ENCODE data around the gene HSBP1L1. TPM values are rescaled to one million over a fixed set of nuclear protein-coding genes. Genes with fewer than 3 reads are reported as not detected.
"Not testable (repeated sequence)": the region's sequence is repeated elsewhere in the genome, so short reads cannot be mapped to it uniquely, and the experiment has no call there.

HSBP1L1 gene
- total and polyA plus RNA-seq, 7 experiments from 2014 or later: 13.7 to 44.9 (median 32.4) TPM

DNA sequence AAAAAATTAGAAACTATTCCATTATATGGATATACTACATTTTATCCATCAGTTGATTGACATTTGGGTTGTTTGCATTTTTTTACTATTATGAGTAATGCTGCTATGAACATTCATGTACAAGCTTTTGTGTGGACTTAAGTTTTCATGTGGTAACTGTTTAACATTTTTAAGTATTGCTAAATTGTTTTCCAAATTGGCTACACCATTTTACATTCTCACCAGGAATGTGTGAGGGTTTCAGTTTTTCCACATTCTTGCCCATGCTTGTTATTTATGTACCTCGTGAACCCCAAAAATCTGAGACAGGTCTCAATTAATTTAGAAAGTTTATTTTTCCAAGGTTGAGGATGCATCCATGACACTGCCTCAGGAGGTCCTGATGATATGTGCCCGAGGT is 27.1 kb downstream of the HSBP1L1 start:
- H3K4me3 Mint-ChIP-seq: no peak overlapping the region
- peaks cover 0 to 5% (median 0%) of the 10 kb centered on the region in 5 donors for H3K36me3 Mint-ChIP-seq
- intact Hi-C loops (cut with micrococcal nuclease): no loop called here
- peaks cover 0 to 5% (median 0%) of the 10 kb centered on the region in 3 experiments for H3K36me3 ChIP-seq (ENCODE audit: control insufficient read depth in 2 of 3, insufficient read depth in 3 of 3, low read length in 3 of 3)
- H3K27ac Mint-ChIP-seq: no peak overlapping the region
- H3K9me3 ChIP-seq (ENCODE audit: control insufficient read depth in 2 of 3, low read length in 3 of 3): no peaks in the 10 kb centered on the region
- H3K4me1 Mint-ChIP-seq: peaks cover 13 to 20% (median 16%) of the 10 kb centered on the region in 7 donors
- peaks cover 0 to 7% (median 0%) of the 10 kb centered on the region in 5 donors for H3K27me3 Mint-ChIP-seq
- H3K4me3 ChIP-seq (ENCODE audit: low read length): no peak overlapping the region
- no peaks in the 10 kb centered on the region for H3K27me3 ChIP-seq (ENCODE audit: control insufficient read depth in 2 of 2, insufficient read depth in 2 of 2, low read length in 2 of 2)
- ChIA-PET POLR2A (no interaction called here), CTCF (no interaction called here)
- peaks cover 0 to 1% (median 0%) of the 10 kb centered on the region in 11 donors for H3K9me3 Mint-ChIP-seq
- no peak for DNase-seq
- peaks cover 11 to 18% of the 10 kb centered on the region in 2 donors for H3K4me1 ChIP-seq (ENCODE audit: control insufficient read depth in 2 of 2, insufficient read depth in 2 of 2, low read length in 2 of 2)
- ATAC-seq: no peak
- H3K27ac ChIP-seq (ENCODE audit: low read depth, low read length): no peak overlapping the region

DNA sequence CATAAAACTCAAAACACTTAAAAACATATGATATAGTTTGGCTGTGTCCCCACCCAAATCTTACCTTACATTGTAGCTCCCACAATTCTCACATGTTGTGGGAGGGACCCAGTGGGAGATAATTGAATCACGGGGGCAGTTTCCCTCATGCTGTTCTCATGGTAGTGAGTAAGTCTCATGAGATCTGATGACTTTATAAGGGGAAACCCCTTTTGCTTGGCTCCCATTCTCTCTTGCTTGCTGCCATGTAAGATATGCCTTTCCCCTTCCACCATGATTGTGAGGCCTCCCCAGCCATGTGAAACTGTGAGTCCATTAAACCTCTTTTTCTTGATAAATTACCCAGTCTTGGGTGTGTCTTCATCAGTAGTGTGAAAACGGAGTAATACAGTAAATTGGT is 35.3 kb downstream of the HSBP1L1 start:
- H3K27me3 ChIP-seq (ENCODE audit: control insufficient read depth in 2 of 2, insufficient read depth in 2 of 2, low read length in 2 of 2); H3K4me1 Mint-ChIP-seq; ATAC-seq; intact Hi-C loops (cut with micrococcal nuclease); POLR2A ChIA-PET; H3K27me3 Mint-ChIP-seq; DNase-seq; H3K4me1 ChIP-seq (ENCODE audit: control insufficient read depth in 2 of 2, insufficient read depth in 2 of 2, low read length in 2 of 2); H3K27ac ChIP-seq (ENCODE audit: low read depth, low read length); H3K4me3 Mint-ChIP-seq; H3K36me3 ChIP-seq (ENCODE audit: control insufficient read depth in 2 of 3, insufficient read depth in 3 of 3, low read length in 3 of 3); H3K4me3 ChIP-seq (ENCODE audit: low read length); CTCF ChIA-PET: not testable (repeated sequence)
- H3K9me3 ChIP-seq (ENCODE audit: control insufficient read depth in 2 of 3, low read length in 3 of 3): peaks cover 0 to 14% (median 0%) of the 10 kb centered on the region in 3 experiments
- Mint-ChIP-seq H3K27ac (peak overlapping the region in 1 of 9 donors; percentile 3), H3K36me3 (peaks cover 0 to 17% (median 3%) of the 10 kb centered on the region in 5 donors), H3K9me3 (peaks cover 5 to 34% (median 12%) of the 10 kb centered on the region in 11 donors)

DNA sequence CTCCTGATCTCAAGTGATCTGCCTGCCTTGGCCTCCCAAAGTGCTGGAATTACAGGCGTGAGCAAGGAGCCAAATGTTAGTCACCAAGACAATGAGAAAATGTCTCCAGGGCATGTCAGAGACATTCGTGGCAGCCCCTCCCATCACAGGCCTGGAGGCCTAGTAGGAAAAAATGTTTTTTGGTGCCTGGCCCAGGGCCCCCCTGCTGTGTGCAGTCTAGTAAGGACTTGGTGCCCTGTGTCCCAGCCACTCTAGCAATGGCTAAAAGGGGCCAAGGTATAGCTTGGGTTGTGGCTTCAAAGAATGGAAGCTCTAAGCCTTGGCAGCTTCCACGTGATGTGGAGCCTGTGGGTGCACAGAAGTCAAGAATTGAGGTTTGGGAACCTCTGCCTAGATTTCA is 36.4 kb downstream of the HSBP1L1 start:
- peaks cover 5 to 34% (median 12%) of the 10 kb centered on the region in 11 donors for H3K9me3 Mint-ChIP-seq
- H3K4me3 Mint-ChIP-seq: no peak overlapping the region
- no peak for DNase-seq
- H3K36me3 Mint-ChIP-seq: peaks cover 0 to 19% (median 3%) of the 10 kb centered on the region in 5 donors
- no peaks in the 10 kb centered on the region for H3K27me3 ChIP-seq (ENCODE audit: control insufficient read depth in 2 of 2, insufficient read depth in 2 of 2, low read length in 2 of 2)
- no peak overlapping the region for H3K27ac Mint-ChIP-seq
- no peak overlapping the region for H3K27ac ChIP-seq (ENCODE audit: low read depth, low read length)
- ChIA-PET CTCF (no interaction called here), POLR2A (no interaction called here)
- H3K4me1 ChIP-seq (ENCODE audit: control insufficient read depth in 2 of 2, insufficient read depth in 2 of 2, low read length in 2 of 2): no peaks in the 10 kb centered on the region
- intact Hi-C loops (cut with micrococcal nuclease): no loop called here
- H3K9me3 ChIP-seq (ENCODE audit: control insufficient read depth in 2 of 3, low read length in 3 of 3): peaks cover 0 to 14% (median 0%) of the 10 kb centered on the region in 3 experiments
- H3K4me1 Mint-ChIP-seq: no peaks in the 10 kb centered on the region
- no peak overlapping the region for H3K4me3 ChIP-seq (ENCODE audit: low read length)
- H3K27me3 Mint-ChIP-seq: no peaks in the 10 kb centered on the region
- H3K36me3 ChIP-seq (ENCODE audit: control insufficient read depth in 2 of 3, insufficient read depth in 3 of 3, low read length in 3 of 3): no peaks in the 10 kb centered on the region
- no peak for ATAC-seq

DNA sequence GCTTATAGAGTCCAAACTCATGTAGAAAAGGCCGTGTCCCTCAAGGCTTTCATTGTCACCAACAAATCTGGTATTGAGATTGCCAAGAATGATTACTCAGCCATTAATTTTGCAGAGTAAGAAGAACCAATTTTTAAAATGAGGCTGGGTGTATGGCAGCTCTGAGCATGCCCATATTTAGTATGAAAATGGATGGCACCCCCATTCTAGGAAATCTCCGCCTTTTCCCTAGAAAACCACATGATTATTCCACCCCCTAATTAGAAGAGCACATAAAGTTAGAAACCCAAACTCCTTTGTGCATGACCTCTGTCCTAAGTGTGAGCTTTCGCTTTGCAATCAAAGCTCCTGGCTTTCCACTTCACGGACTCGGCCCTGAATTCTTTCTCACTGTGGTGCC is 38.0 kb downstream of the HSBP1L1 start:
- intact Hi-C loops (cut with micrococcal nuclease): no loop called here
- H3K4me1 Mint-ChIP-seq: no peaks in the 10 kb centered on the region
- no peak for DNase-seq
- H3K4me3 ChIP-seq (ENCODE audit: low read length): no peak overlapping the region
- no peaks in the 10 kb centered on the region for H3K36me3 ChIP-seq (ENCODE audit: control insufficient read depth in 2 of 3, insufficient read depth in 3 of 3, low read length in 3 of 3)
- ATAC-seq: no peak
- H3K27ac ChIP-seq (ENCODE audit: low read depth, low read length): no peak overlapping the region
- no peak overlapping the region for H3K4me3 Mint-ChIP-seq
- H3K27me3 ChIP-seq (ENCODE audit: control insufficient read depth in 2 of 2, insufficient read depth in 2 of 2, low read length in 2 of 2): no peaks in the 10 kb centered on the region
- peaks cover 5 to 47% (median 17%) of the 10 kb centered on the region in 11 donors for H3K9me3 Mint-ChIP-seq
- POLR2A ChIA-PET: no interaction called here
- no peaks in the 10 kb centered on the region for H3K4me1 ChIP-seq (ENCODE audit: control insufficient read depth in 2 of 2, insufficient read depth in 2 of 2, low read length in 2 of 2)
- no peaks in the 10 kb centered on the region for H3K27me3 Mint-ChIP-seq
- peaks cover 0 to 21% (median 3%) of the 10 kb centered on the region in 5 donors for H3K36me3 Mint-ChIP-seq
- peaks cover 0 to 14% (median 0%) of the 10 kb centered on the region in 3 experiments for H3K9me3 ChIP-seq (ENCODE audit: control insufficient read depth in 2 of 3, low read length in 3 of 3)
- no peak overlapping the region for H3K27ac Mint-ChIP-seq
- CTCF ChIA-PET: no interaction called here

DNA sequence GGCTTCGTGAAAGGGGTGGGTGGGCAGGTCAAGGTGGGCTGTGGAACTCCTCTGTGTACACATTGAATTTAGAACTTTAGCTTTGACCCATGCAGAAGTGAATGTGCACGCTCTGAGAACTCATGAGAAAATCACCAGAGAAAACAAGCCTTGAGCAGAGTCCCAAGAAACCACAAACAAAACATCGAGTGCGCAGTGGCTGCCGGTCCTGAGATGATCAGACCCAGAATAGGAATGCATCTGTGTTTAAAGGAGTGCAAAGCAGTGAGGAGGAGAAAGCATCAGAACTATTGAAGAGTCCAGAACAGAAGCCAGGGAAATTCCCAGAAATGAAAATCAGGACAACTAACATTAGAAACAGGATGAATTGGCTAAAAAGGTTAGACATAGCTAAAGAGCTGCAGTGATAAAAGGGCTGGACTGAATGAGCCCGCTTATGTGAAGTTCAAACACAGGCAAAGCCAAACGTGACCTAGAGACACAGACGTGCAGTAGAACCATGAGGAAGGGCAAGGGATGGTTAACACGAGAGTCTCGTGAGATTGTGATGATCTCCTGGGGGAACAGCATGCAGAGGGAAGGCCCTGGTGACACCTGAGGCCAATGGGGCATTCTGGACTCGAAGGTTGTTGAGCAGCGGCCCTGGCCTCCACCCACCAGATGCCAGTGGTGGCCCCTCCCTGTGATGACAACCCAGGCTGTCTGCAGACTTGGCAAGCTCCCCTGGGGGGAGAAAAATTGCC is 40.3 kb downstream of the HSBP1L1 start:
- intact Hi-C loops (cut with micrococcal nuclease): no loop called here
- peaks cover 0 to 39% (median 16%) of the 10 kb centered on the region in 5 donors for H3K36me3 Mint-ChIP-seq
- ATAC-seq: no peak
- no peak overlapping the region for H3K27ac Mint-ChIP-seq
- Histone ChIP-seq H3K4me1 (ENCODE audit: control insufficient read depth in 2 of 2, insufficient read depth in 2 of 2, low read length in 2 of 2) (no peaks in the 10 kb centered on the region), H3K27me3 (ENCODE audit: control insufficient read depth in 2 of 2, insufficient read depth in 2 of 2, low read length in 2 of 2) (no peaks in the 10 kb centered on the region), H3K36me3 (ENCODE audit: control insufficient read depth in 2 of 3, insufficient read depth in 3 of 3, low read length in 3 of 3) (no peaks in the 10 kb centered on the region), H3K27ac (ENCODE audit: low read depth, low read length) (no peak overlapping the region), H3K4me3 (ENCODE audit: low read length) (no peak overlapping the region), H3K9me3 (ENCODE audit: control insufficient read depth in 2 of 3, low read length in 3 of 3) (peaks cover 0 to 22% (median 0%) of the 10 kb centered on the region in 3 experiments)
- peaks cover 7 to 65% (median 21%) of the 10 kb centered on the region in 11 donors for H3K9me3 Mint-ChIP-seq
- ChIA-PET CTCF (no interaction called here), POLR2A (no interaction called here)
- no peak for DNase-seq
- H3K4me3 Mint-ChIP-seq: no peak overlapping the region
- H3K4me1 Mint-ChIP-seq: no peaks in the 10 kb centered on the region
- H3K27me3 Mint-ChIP-seq: no peaks in the 10 kb centered on the region

DNA sequence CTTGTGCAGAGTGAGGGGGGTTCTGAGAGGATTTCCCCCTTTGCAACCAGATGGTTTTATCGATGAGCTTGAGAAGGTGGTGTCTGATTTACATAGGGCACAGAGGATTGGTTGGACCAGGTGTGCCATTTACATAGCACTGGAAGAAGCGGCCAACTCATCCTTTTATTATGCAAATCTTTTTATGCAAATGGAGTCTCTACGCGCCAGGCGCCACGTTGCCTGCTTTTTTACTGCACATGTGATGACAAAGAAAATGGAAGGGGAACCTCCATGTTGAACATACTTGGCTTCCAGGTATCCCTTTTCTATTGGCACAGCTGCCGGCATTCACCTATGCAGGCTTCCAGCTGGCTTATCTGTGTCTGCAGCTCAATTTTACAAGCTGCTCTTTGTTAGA is 42.3 kb downstream of the HSBP1L1 start:
- DNase-seq (no peak), ATAC-seq (no peak)
- Mint-ChIP-seq H3K27ac (no peak overlapping the region), H3K9me3 (peaks cover 0 to 65% (median 21%) of the 10 kb centered on the region in 11 donors), H3K4me3 (no peak overlapping the region), H3K27me3 (no peaks in the 10 kb centered on the region), H3K36me3 (peaks cover 0 to 45% (median 35%) of the 10 kb centered on the region in 5 donors), H3K4me1 (no peaks in the 10 kb centered on the region)
- intact Hi-C loops (cut with micrococcal nuclease): no loop called here
- CTCF ChIA-PET: no interaction called here
- H3K4me1 ChIP-seq (ENCODE audit: control insufficient read depth in 2 of 2, insufficient read depth in 2 of 2, low read length in 2 of 2): no peaks in the 10 kb centered on the region
- H3K4me3 ChIP-seq (ENCODE audit: low read length): no peak overlapping the region
- peaks cover 0 to 8% (median 0%) of the 10 kb centered on the region in 3 experiments for H3K9me3 ChIP-seq (ENCODE audit: control insufficient read depth in 2 of 3, low read length in 3 of 3)
- H3K27ac ChIP-seq (ENCODE audit: low read depth, low read length): no peak overlapping the region
- POLR2A ChIA-PET: no interaction called here
- no peaks in the 10 kb centered on the region for H3K36me3 ChIP-seq (ENCODE audit: control insufficient read depth in 2 of 3, insufficient read depth in 3 of 3, low read length in 3 of 3)
- no peaks in the 10 kb centered on the region for H3K27me3 ChIP-seq (ENCODE audit: control insufficient read depth in 2 of 2, insufficient read depth in 2 of 2, low read length in 2 of 2)

Data from naive thymus-derived CD4-positive, alpha-beta T cell (primary cell).